GM18907 (cell line): ENCODE measurements around the gene PSEN1.

Experiments used
- ATAC-seq: cut with Tn5 transposase; IDR thresholded peaks from one replicate; pipeline ENCODE4 v1.9.1; 2021; ENCODE audit warnings: mild to moderate bottlenecking, moderate library complexity; ENCODE audit not compliant: unreplicated experiment

PSEN1 gene

DNA sequence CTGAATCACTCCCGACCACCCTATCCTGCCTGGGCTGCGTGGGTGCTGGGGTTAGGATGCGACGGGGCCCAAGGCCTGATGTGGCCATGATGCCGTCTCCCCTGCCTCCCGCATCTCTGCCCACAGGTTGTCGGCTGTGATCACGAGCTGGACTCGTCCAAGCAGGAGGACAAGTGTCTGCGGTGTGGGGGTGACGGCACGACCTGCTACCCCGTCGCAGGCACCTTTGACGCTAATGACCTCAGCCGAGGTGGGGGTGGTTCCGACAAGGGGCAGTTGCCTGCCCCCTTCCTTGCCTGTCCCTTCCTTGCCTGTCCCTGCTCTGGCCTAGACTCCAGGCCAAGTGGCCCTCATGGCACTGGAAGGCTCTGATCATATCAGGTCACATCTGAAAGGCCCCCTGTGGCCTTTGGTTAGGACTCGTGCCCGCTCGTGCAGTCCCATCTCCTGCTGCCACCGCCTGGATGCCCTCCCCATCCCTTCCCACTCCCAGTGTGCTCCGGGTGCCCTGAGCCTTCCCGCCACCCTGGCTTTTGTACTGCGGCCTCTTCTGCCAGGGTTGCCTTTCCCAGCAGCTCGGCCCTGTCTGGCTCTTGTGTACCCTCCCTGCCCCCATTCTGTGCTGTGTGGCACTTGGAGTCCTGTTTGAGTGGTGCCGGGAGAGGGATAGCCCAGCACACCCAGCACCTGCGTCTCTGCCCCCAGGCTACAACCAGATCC is 114.6 kb downstream of the PSEN1 start:
- ATAC-seq = no peak

- no peak for ATAC-seq
Observed at GRCh38 chr14:73251516-73252215, 115.4 kb downstream of the PSEN1 start.

DNA sequence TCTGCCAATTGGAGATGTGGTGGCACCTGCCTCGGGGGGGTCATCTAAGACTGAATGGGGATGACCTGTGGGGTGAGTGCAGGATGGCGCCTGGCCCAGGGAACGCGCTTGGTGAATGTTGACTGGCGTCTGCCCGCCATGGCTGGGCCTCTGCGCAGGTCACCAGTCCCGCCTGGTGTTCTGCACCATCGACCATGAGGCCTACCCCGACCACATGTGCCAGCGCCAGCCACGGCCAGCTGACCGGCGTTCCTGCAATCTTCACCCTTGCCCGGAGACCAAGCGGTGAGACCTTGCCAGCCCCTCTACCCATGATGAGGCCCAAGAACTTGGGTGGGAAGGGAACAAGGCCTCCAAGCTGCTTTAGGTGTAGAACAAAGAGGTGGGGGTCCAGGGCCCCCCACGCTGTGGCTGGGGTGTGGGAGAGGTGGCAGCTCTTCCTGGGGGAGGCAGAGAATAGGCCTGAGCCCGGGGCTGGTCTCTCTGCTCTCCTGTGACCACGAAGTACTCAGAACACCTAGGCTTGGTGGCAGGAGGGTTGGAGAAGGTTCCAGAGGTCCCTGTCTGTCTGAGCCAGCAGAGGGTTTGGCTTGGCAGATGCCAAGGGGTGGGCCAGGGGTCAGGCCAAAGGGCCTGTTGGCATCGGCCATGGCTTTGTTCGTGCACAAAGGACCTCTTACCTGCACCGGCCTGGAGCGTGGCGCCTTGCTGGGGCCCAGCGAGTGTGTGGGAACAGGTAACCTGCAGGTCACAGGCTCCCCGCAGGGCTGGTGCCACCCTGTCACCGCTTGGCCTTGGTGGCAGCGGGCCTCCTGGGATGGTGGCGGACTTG is 116.4 kb downstream of the PSEN1 start:
- ATAC-seq = no peak

GRCh38 chr14:73253323-73253610 is 117.0 kb downstream of the PSEN1 start:
- ATAC-seq = no peak

DNA sequence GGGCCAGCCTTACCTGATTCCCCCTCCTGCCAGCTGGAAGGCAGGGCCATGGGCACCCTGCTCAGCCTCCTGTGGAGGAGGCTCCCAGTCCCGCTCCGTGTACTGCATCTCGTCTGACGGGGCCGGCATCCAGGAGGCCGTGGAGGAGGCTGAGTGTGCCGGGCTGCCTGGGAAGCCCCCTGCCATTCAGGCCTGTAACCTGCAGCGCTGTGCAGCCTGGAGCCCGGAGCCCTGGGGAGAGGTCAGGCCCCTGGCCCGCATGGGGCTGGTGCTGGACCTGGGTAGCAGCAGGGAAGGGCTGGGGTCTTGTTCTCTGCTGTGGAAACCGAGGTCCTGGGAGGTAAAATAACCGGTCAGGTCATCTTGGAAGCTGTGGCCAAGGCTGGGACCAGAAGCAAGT is 117.4 kb downstream of the PSEN1 start:
- ATAC-seq = no peak

GRCh38 chr14:73254247-73255004 is 118.1 kb downstream of the PSEN1 start:
- ATAC-seq = no peak

GRCh38 chr14:73255005-73255400 is 118.7 kb downstream of the PSEN1 start:
- ATAC-seq = no peak

DNA sequence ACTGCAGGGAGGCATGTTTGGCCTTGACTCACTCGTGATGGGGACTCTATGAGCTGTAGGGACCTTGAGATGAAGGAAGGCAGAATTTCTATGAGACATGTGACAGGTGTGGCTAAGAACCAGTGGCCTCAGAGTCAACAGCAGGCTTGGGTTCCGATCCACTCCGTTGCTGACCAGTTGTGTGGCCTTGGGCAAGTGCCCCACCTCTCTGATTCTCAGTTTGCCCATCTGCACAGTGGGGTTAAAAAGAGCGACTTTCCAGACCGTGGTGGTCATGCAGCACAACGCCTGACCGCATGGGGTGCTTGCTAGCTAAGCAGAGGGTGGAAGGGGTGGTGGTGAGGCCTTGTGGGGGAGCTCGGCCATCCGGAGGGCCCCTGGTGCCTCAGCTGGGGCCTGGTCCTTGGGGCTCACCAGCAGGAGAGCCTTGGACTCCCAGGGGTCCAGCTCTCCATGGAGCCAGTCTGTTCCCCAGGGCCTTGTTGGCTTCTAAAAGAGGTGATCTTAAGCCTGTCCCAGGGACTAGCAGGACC is 119.5 kb downstream of the PSEN1 start:
- ATAC-seq = no peak

- no peak for ATAC-seq
Observed at GRCh38 chr14:73258076-73258475, 121.8 kb downstream of the PSEN1 start.

DNA sequence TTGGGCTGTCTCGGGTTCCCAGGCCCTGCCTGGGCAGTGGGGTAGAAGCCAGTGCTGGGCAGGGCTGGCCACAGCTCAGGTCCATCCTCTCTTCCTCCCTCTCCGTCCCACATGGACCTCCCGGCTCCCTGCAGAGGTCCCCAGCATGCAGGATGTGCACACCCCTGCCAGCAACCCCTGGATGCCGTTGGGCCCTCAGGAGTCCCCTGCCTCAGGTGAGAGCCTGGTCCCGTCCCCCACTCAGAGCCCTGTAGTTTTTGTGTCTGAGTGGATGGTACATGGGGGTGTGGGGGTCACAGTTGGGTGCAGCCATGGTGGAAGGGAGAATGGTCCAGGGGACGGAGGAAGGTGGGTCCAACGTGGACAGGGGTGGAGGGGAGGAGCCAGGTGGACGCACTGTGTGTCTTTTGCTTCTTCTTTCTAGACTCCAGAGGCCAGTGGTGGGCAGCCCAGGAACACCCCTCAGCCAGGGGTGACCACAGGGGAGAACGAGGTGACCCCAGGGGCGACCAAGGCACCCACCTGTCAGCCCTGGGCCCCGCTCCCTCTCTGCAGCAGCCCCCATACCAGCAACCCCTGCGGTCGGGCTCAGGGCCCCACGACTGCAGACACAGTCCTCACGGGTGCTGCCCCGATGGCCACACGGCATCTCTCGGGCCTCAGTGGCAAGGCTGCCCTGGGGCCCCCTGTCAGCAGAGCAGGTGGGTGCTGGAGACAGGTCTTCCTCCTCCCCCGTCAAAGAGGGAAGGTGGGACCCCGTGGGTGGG is 122.7 kb downstream of the PSEN1 start:
- ATAC-seq = no peak

- no peak for ATAC-seq
Observed at GRCh38 chr14:73259837-73260236, 123.5 kb downstream of the PSEN1 start.

GRCh38 chr14:73260574-73260973 is 124.3 kb downstream of the PSEN1 start:
- no peak for ATAC-seq

- ATAC-seq = no peak
Observed at GRCh38 chr14:73261075-73261474, 124.8 kb downstream of the PSEN1 start.

DNA sequence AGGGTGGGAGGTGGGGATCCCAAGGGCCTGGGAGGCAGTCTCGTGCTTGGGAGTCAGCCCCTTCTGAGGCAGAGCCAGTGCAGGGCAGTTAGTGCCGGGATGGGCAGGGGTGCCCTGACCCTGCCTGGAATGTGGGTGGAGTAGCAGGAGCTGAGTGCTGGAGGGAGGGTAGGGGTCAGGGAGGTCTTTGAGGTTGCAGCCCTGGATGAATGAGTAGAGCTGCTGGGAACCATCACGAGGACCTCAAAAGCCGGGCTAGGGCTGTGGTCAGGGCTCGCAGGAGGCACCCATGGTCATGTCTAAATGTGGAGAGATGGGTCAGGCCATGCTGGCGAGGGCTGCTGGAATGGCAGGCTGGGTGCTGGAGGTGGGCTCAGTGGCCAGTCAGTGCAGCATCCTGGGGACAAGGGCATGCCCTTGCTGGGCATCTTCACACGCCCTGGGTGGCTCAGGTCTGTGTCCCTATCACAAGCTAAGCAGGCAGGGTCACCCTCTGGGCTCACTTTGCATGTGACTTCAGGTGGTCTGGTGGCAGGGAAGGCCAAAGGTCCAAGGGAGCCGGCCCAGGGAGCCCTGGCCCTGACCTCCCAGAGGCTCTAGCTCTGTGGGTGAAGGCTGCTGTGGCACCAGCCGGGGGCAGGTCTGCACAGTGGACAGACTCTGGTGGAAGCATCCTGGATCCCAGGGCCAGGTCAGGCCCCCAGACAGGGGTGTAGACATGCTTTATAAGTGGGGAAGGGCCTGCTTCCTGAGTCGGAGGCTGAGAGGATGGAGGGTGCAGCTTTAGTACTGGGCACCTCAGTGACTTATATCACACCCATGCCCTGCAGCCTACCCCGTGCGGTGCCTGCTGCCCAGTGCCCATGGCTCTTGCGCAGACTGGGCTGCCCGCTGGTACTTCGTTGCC is 125.5 kb downstream of the PSEN1 start:
- no peak for ATAC-seq

GRCh38 chr14:73262427-73263183 is 126.3 kb downstream of the PSEN1 start:
- ATAC-seq = no peak

DNA sequence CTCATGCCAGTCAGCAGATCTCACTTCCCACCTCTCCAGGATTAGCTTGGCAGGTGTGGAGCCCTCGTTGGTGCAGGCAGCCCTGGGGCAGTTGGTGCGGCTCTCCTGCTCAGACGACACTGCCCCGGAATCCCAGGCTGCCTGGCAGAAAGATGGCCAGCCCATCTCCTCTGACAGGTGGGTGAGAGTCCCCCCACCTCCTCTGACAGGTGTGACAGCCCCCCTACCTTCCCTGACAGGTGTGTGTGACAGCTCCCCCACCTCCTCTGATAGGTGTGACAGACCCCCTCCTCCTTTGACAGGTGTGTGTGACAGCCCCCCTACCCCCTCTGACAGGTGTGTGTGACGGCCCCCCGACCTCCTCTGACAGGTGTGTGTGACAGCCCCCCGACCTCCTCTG is 127.3 kb downstream of the PSEN1 start:
- no peak for ATAC-seq

DNA sequence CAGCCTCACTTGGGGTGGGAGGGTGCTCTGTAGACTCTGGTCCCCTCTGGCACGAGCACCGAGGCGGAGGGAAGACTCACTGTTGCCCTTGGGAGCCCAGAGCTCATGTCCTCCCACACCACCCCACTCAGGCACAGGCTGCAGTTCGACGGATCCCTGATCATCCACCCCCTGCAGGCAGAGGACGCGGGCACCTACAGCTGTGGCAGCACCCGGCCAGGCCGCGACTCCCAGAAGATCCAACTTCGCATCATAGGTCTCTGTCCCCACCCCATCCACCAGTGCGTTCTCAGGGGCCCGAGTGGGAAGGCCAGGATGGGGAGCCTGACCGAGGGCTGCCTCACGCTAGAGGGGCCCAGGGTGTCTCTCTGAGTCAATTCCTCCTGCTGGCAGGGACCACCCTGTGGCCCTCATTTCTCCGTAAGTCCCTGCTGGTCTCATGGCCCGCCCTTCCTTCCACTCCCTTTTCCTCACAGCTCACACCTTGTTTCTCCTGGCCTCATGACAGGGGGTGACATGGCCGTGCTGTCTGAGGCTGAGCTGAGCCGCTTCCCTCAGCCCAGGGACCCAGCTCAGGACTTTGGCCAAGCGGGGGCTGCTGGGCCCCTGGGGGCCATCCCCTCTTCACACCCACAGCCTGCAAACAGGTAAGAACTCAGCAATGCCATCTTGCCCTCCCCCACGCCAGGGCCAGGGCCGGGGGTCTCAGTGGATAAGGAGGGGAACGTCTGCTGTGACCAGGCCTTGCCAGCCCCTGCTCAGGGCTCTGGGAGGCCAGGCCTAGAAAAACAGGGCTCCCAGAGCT is 128.0 kb downstream of the PSEN1 start:
- ATAC-seq = no peak
